GM18858 (cell line): Measurements from ENCODE around the gene IGF1R.
"Not testable (repeated sequence)": the region's sequence is repeated elsewhere in the genome, so short reads cannot be mapped to it uniquely, and the experiment has no call there.

Experiments
- ATAC-seq: cut with Tn5 transposase; IDR thresholded peaks from one replicate; pipeline ENCODE4 v1.9.1; 2021; ENCODE audit not compliant: unreplicated experiment

IGF1R gene

GRCh38 chr15:98955331-98955730 is 307.0 kb downstream of the IGF1R start:
- no peak for ATAC-seq

GRCh38 chr15:98955961-98956723 is 307.8 kb downstream of the IGF1R start:
- no peak for ATAC-seq

- no peak for ATAC-seq
These were observed 308.6 kb downstream of the IGF1R start for GRCh38 chr15:98956796-98957553.

GRCh38 chr15:98957655-98958054 is 309.3 kb downstream of the IGF1R start:
- ATAC-seq: no peak

GRCh38 chr15:98958076-98958475 is 309.7 kb downstream of the IGF1R start:
- no peak for ATAC-seq

- ATAC-seq: no peak
These were observed 310.7 kb downstream of the IGF1R start for GRCh38 chr15:98958918-98959639.

- no peak for ATAC-seq
These were observed 311.3 kb downstream of the IGF1R start for GRCh38 chr15:98959640-98960007.

- no peak for ATAC-seq
These were observed 312.3 kb downstream of the IGF1R start for GRCh38 chr15:98960555-98961050.

- no peak for ATAC-seq
These were observed 315.1 kb downstream of the IGF1R start for GRCh38 chr15:98963444-98963843.

GRCh38 chr15:98964466-98965133 is 316.3 kb downstream of the IGF1R start:
- ATAC-seq: no peak

GRCh38 chr15:98965134-98965491 is 316.8 kb downstream of the IGF1R start:
- not testable (repeated sequence) for ATAC-seq

GRCh38 chr15:98965597-98965996 is 317.3 kb downstream of the IGF1R start:
- no peak for ATAC-seq

GRCh38 chr15:98966091-98966787 is 317.9 kb downstream of the IGF1R start:
- ATAC-seq: no peak

- no peak for ATAC-seq
These were observed 318.8 kb downstream of the IGF1R start for GRCh38 chr15:98967096-98967495.

GRCh38 chr15:98967916-98968315 is 319.6 kb downstream of the IGF1R start:
- ATAC-seq: no peak

- no peak for ATAC-seq
These were observed 320.2 kb downstream of the IGF1R start for GRCh38 chr15:98968576-98968975.

- ATAC-seq: no peak
These were observed 320.9 kb downstream of the IGF1R start for GRCh38 chr15:98969126-98969735.

GRCh38 chr15:98970799-98971198 is 322.5 kb downstream of the IGF1R start:
- no peak for ATAC-seq

- ATAC-seq: no peak
These were observed 328.2 kb downstream of the IGF1R start for GRCh38 chr15:98976500-98976899.

GRCh38 chr15:98977441-98977840 is 329.1 kb downstream of the IGF1R start:
- ATAC-seq: no peak
